ENCODE data around the gene CDX1.
A peak's percentile ranks its signal among the peaks of the same experiment; 100 is the strongest.

CDX1 gene

GRCh38 chr5:150184990-150185912 is 18.7 kb downstream of the CDX1 start:
- DNase-seq = no peak

GRCh38 chr5:150186137-150186536 is 19.6 kb downstream of the CDX1 start:
- DNase-seq = no peak

- DNase-seq = no peak
Measured at GRCh38 chr5:150186897-150187296, 20.3 kb downstream of the CDX1 start.

GRCh38 chr5:150188146-150188842 is 21.7 kb downstream of the CDX1 start:
- DNase-seq = no peak

DNA sequence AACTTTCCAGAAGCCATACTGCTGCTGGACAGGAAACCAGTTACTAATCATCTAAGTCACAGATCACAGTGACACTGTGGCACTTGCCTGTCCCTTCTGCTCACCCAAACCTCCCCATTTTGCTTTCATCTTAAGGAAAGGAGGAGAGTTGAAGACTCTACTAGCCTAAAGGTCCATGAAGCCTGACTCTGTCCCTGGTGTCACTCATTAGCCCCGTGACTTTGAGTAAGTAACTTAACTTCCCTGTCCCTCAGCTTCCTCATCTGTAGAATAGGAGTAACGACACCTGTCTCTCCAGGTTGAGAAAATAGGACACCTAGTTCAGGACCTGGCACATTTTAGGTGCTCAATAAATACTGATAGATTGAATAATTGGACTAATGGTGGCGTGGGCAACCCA is 22.7 kb downstream of the CDX1 start:
- DNase-seq = no peak

- no peak for DNase-seq
Measured at GRCh38 chr5:150189728-150190502, 23.3 kb downstream of the CDX1 start, which contains the start of gene SLC6A7. Gene SLC6A7, plus strand, starts transcription at chr5:150190062. Its CDS starts 266 bp downstream, at chr5:150190328.

DNA sequence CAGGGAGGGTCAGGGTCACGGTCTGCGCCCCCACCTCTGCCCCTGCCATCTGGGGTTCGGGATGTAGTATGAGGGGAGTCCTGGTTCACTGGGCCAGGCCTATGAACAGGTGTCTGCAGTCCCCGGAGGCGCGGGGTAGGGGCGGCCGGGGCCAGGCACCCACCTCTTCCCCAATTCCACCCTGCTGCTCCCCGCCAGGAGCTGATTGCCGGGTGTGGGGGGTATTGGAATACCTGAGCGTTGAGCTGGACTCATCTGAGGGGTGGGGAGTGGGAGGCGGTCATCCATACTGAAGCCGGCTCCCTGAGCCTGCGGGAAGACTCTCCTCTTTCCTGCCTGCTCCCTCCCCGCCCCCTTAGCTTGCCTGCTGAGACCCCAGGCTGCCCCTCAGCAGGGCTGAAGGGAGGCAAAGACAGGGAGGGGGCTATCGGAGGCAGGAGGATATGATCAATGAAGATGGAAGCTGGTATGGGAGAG is 24.0 kb downstream of the CDX1 start:
- no peak for DNase-seq

GRCh38 chr5:150190987-150191386 is 24.4 kb downstream of the CDX1 start:
- DNase-seq = no peak

- no peak for DNase-seq
Measured at GRCh38 chr5:150192462-150192861, 25.9 kb downstream of the CDX1 start.

DNA sequence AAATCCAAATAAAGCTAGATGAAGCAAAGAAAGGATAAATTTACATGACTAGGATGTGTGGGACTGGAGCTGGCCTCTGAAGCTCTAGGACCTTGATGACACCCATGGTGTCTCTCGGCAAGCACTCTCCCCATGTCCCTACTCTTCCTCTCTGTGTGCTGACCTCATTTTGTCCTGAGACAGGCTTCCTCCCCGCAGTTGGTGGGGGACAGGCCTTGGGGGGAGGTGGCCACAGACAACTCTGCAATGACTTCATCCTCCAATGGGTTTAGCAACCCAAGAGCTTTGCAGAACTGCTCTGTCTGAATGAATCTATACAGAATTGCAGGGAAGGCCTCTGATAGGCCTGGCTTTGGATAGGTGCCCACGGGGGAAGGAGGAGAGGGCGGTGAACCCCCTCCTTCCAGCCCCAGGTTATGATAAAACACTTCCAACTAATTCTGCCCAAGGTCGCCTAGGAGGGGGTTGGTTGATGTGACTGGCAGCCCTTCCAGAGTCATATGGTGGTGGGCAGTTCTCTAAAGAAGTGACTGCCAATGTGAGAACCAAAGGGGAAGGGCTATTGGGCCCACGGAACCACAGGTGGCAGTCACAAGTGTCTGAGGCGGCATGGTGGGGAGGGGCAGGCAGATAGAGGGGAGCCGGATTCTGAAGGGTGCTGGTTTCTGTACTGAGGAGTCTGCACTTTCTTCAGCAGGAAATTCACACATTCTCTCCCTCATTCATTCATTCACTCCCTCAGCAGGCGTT is 29.3 kb downstream of the CDX1 start:
- DNase-seq = no peak

DNA sequence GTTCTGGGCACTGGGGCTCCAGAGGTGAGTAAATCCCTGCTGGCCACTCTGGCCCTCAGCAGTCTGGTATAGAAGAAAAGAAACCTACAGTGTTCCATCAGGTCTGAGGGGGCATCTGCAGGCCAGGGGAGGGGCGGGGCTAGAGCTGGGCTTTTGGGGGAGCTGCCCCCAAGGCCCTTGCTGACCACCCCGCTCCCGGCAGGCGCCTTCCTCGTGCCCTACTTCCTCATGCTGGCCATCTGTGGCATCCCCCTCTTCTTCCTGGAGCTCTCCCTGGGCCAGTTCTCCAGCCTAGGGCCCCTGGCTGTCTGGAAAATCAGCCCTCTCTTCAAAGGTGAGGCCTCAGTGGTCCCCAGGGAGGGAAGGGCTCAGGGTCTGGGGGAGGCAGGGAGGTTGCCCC is 29.9 kb downstream of the CDX1 start:
- no peak for DNase-seq

GRCh38 chr5:150196986-150197385 is 30.4 kb downstream of the CDX1 start:
- no peak for DNase-seq

DNA sequence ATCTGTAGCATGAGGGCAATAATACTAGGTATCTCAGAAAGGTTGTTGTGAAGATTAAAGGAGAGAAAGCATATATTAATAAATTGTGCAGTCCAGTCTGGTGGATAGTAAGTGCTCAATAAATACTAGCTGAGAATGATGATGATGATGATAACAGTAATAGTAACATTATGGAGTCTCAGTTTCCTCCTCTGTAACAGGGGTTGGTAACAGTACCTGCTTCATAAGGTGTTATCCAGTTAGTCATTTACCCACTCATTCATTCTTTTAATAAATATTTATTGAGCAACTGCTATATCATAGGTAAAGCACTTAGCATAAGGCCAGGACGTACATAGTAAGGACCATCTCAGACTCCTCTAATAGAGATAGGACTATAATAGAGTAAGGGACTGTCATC is 30.9 kb downstream of the CDX1 start:
- DNase-seq = no peak

DNA sequence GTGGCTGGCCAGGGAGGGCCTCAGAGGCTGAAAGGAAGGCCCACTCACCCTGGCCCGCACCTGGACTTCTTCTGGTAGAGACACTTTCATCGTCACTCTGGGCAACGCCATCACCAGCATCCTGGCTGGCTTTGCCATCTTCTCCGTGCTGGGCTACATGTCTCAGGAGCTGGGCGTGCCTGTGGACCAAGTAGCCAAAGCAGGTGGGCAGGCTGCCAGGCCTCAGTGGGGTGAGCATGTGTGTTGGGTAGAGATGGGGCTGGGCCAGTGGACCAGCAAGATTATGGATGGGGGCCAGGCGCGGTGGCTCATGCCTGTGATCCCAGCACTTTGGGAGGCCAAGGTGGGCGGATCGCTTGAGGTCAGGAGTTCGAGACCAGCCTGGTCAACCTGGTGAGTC is 35.9 kb downstream of the CDX1 start:
- no peak for DNase-seq

GRCh38 chr5:150203832-150204589 is 37.4 kb downstream of the CDX1 start:
- DNase-seq = no peak

DNA sequence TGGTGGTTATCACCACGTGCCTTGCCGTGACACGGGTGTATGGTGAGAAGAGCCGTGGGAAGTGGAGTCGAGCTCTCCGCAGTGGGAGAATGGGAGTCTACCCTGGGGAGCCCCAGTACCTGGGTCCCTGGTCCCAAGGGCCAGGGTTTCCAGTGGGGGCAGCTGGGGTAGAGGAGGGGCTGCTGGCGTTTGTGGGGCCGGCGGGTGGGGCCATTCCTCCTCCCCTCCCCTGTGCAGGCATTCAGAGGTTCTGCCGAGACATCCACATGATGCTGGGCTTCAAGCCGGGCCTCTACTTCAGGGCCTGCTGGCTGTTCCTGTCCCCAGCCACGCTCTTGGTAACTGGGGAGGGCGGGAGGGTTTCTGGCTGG is 38.0 kb downstream of the CDX1 start:
- DNase-seq = no peak

DNA sequence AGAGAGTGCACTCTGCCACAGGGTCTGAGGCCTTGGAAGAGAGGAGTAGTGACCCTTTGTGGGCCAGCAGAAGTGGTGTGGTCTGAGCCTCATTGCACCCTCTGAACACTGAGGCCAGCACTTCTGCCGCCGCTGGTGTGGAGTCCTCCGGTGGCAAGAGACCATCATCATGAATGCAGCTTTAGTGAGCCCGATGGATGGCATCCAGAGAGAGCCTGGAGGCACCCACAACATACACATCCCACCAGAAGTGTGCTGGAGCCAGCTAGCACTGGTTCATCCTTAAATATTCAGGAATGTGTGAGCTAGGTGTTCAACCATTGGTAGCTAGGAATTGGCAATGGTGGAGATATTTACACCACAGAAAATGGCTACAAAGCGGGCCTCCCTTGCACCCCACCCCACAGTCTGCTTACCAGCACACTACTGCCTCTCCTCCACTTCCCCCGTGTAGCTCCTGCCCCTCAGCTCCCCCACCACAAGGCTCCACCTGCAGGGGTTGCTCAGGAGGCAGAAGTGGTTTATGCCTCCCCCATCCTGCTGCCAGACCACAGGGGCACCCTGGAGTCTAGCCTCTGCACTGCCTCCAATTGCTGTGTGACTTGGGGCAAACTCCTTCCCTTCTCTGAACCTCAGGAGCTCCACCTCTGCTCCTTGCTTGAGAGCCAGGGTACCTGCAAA is 39.7 kb downstream of the CDX1 start:
- DNase-seq = no peak

GRCh38 chr5:150206779-150207115 is 40.2 kb downstream of the CDX1 start:
- no peak for DNase-seq

GRCh38 chr5:150208187-150209098 is 41.9 kb downstream of the CDX1 start:
- no peak for DNase-seq

- DNase-seq = peak; percentile 3
Measured at GRCh38 chr5:150209099-150209635, 42.6 kb downstream of the CDX1 start.

Measured in CD4-positive, alpha-beta T cell treated with Interleukin-6 for 4 hours (primary cell).